Body of pancreas (tissue), 4 donors: Measurements from ENCODE around the gene KLK4. TPM values are rescaled to one million over a fixed set of nuclear protein-coding genes. Genes with fewer than 3 reads are reported as not detected.

Source experiments
- ATAC-seq: fragments of 150-250 bp; one replicate; pipeline ENCODE4 v1.9.1; 2016
- DNase-seq, 4 donors: peaks; one replicate each; pipeline ENCODE4 v3.0.0-alpha.2; 2019
- H3K27ac ChIP-seq, 4 donors: fragments of 200-600 bp; sonication (generic); 1 replicate in 3 of 4; 2 replicates in 1 of 4; pipeline versions ENCODE4 v1.5.1 to v1.6.1; 2016 to 2019; ENCODE audit warnings: mild to moderate bottlenecking in 1 of 4, mixed read lengths in 1 of 4, moderate library complexity in 1 of 4
- H3K27me3 ChIP-seq, 2 donors: fragments of 200-600 bp; sonication (generic); one replicate each; pipeline ENCODE4 v1.6.0; 2016; ENCODE audit warnings: mild to moderate bottlenecking in 1 of 2
- H3K36me3 ChIP-seq, 2 donors: fragments of 200-600 bp; sonication (generic); replicated peaks in 1 of 2; 2 replicates each; pipeline ENCODE4 v1.5.1; 2016; ENCODE audit warnings: low read depth in 2 of 2; ENCODE audit not compliant: insufficient read depth in 1 of 2
- H3K4me1 ChIP-seq: fragments of 200-600 bp; sonication (generic); one replicate; pipeline ENCODE4 v1.6.0; 2016
- H3K4me3 ChIP-seq, 2 donors: fragments of 200-600 bp; sonication (generic); 1 replicate in 1 of 2; 2 replicates in 1 of 2; pipeline ENCODE4 v1.5.1; 2016 to 2019
- H3K9me3 ChIP-seq, 3 donors: fragments of 200-600 bp; sonication (generic); 1 replicate in 2 of 3; 2 replicates in 1 of 3; pipeline ENCODE4 v1.5.1; 2016
- POLR2A ChIP-seq, 3 donors: fragments of 450-650 bp; IDR thresholded peaks; one replicate each; pipeline ENCODE4 v1.6.1; 2016; ENCODE audit warnings: antibody characterized with exemption in 3 of 3, mild to moderate bottlenecking in 2 of 3
- WGBS, 2 donors: methylation state at CpG; one replicate each; pipeline ENCODE4 v1.1.5; 2017; 5-methylcytosine and 5-hydroxymethylcytosine counted together
- intact Hi-C: fragments of 100-400 bp; cut with DNase I; formaldehyde crosslinking; loops from one replicate; pipeline ENCODE4 v1.15.1; 2023
- total RNA-seq, 2 donors: library from RNA; depleted of rRNA; stranded (reverse); fragments of >200 nt; gene quantifications; one replicate each; pipeline ENCODE4 v1.1.0, GENCODE V29; 2016
- TF ChIP-seq, protein P1 (sequence below), 7 experiments: fragments of 450-650 bp in 4 of 7; fragments of 200-600 bp in 3 of 7; sonication (generic) in 3 of 7; IDR thresholded peaks; one replicate each; pipeline ENCODE4 v1.5.1; 2016 to 2019; ENCODE audit warnings: antibody characterized with exemption in 7 of 7

Gene KLK4
- total RNA-seq, 2 donors from 2014 or later: not detected

DNA sequence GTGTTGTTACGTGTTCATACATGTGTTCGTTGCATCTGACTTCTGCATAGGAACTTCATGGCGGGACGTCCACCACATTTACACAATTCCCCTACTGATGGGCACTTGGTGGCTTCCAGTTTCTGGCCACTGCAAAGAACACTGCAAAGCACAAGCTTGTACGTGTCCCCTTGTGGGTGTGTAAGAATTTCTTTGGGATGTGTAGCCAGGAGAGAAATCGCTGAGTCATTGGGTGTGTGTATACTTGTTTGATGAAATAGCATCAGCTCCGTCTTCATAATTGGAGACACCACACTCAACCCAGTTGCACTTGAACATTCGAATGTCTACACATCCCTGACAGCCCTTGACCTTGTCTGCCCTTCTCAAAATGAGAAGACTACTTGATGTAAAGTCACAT, 22.4 kb upstream of the KLK4 start:
- no peak overlapping the region for H3K4me3 ChIP-seq
- H3K4me1 ChIP-seq: peaks cover 3% of the 10 kb centered on the region
- no peaks in the 10 kb centered on the region for H3K9me3 ChIP-seq
- H3K27ac ChIP-seq: no peak overlapping the region
- intact Hi-C loops: loop anchor here (10.0 kb wide), 1 partner anchor 161 kb away; no protein-coding TSS in a partner anchor
- TF ChIP-seq, protein P1, sequence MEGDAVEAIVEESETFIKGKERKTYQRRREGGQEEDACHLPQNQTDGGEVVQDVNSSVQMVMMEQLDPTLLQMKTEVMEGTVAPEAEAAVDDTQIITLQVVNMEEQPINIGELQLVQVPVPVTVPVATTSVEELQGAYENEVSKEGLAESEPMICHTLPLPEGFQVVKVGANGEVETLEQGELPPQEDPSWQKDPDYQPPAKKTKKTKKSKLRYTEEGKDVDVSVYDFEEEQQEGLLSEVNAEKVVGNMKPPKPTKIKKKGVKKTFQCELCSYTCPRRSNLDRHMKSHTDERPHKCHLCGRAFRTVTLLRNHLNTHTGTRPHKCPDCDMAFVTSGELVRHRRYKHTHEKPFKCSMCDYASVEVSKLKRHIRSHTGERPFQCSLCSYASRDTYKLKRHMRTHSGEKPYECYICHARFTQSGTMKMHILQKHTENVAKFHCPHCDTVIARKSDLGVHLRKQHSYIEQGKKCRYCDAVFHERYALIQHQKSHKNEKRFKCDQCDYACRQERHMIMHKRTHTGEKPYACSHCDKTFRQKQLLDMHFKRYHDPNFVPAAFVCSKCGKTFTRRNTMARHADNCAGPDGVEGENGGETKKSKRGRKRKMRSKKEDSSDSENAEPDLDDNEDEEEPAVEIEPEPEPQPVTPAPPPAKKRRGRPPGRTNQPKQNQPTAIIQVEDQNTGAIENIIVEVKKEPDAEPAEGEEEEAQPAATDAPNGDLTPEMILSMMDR (IDR thresholded peaks at IDR 0.05): no peak
- no peak for TF ChIP-seq POLR2A (IDR thresholded peaks at IDR 0.05)
- no peak for ATAC-seq
- peaks cover 0 to 8% of the 10 kb centered on the region in 2 donors for H3K27me3 ChIP-seq
- 60% methylated on average over 8 of the region's 8 CpGs for WGBS, 2 donors
- no peaks in the 10 kb centered on the region for H3K36me3 ChIP-seq
- DNase-seq: no peak

DNA sequence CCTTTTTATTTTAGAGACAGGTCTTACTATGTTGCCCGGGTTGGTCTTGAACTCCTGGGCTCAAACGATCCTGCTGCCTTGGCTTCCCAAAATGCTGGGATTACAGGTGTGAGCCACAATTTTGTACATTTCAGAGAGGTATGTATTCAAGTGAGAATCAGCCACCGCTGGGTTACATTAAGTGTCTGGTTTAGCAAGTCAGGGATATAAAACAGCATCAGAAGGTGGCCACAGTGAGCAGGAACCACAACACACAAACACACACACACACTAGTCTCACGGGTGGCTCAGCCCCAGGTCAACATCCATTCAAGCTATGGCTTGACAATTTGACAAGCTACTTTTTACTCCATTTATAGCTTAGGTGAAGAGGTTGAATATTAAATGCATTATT, 21.5 kb upstream of the KLK4 start:
- Histone ChIP-seq H3K27me3 (peaks cover 0 to 8% of the 10 kb centered on the region in 2 donors), H3K4me3 (no peak overlapping the region), H3K36me3 (no peaks in the 10 kb centered on the region), H3K9me3 (no peaks in the 10 kb centered on the region), H3K4me1 (peaks cover 3% of the 10 kb centered on the region), H3K27ac (no peak overlapping the region)
- TF ChIP-seq, protein P1 (IDR thresholded peaks at IDR 0.05): no peak
- TF ChIP-seq POLR2A (IDR thresholded peaks at IDR 0.05): no peak
- ATAC-seq: no peak
- no peak for DNase-seq
- 44 to 46% methylated on average over 4 of the region's 4 CpGs for WGBS, 2 donors
- intact Hi-C loops: loop anchor here (10.0 kb wide), 1 partner anchor 162 kb away; no protein-coding TSS in a partner anchor

DNA sequence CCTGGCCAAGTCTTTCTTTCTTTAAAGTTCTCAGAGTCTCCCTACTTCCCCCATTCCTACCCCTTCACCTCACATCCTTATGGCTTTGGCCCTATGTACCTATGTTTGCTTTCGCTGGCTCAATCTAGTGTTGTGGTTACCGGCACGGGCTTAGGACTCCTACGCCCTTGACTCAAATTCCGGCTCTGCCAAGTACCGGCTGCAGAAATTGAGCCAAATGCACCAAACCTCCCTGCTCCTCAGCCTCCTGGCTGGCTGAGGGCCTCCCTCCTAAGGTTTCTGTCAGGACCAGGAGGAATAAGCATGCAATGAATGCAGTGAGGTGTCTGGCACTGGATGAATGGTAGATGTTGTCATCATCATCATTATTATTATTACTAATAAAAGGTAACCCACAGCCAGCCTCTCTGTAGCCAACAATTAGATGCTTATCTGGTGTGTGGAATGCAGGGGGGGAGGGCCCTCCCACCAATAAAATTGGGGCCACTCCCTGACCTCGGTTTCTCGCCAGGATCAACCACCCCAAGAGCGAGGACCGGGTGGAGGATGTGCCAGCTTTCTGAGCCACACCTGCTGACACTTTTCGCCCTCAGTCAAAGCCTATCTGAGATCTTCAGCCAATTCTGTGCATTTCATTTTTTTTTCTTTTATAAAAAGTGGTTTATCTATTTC, 21.0 kb upstream of the KLK4 start:
- no peak for TF ChIP-seq POLR2A (IDR thresholded peaks at IDR 0.05)
- TF ChIP-seq, protein P1 (IDR thresholded peaks at IDR 0.05): no peak
- intact Hi-C loops: loop anchor here (10.0 kb wide), 1 partner anchor 163 kb away; no protein-coding TSS in a partner anchor
- DNase-seq: no peak
- no peaks in the 10 kb centered on the region for H3K36me3 ChIP-seq
- no peak overlapping the region for H3K4me3 ChIP-seq
- no peak overlapping the region for H3K27ac ChIP-seq
- WGBS, 2 donors: 54% methylated on average over 11 of the region's 11 CpGs
- H3K4me1 ChIP-seq: peaks cover 3% of the 10 kb centered on the region
- no peak for ATAC-seq
- H3K9me3 ChIP-seq: no peaks in the 10 kb centered on the region
- peaks cover 0 to 8% of the 10 kb centered on the region in 2 donors for H3K27me3 ChIP-seq

DNA sequence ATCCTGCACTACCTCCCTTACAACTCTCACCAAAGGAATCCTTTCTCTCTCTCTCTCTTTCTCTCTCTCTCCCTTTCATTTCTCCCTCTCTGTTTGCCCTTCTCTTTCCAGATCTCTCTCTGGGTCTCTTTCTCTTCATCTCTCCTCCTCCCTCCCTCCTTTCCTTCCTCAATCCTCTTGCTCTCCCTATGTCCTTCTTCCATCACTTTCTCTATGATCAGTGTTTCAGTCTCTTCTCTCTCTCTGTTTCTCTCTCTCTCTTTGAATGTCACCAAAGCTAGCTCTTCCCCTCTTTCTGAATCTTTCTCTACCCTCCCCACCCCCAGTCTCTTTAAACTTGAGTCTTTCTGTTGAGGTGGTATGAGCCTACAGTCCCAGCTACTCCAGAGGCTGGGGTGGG, 19.8 kb upstream of the KLK4 start:
- no peak for DNase-seq
- intact Hi-C loops: loop anchor here (10.0 kb wide), 1 partner anchor 164 kb away; no protein-coding TSS in a partner anchor
- H3K27me3 ChIP-seq: peaks cover 0 to 8% of the 10 kb centered on the region in 2 donors
- no peak for ATAC-seq
- peaks cover 3% of the 10 kb centered on the region for H3K4me1 ChIP-seq
- no peak overlapping the region for H3K4me3 ChIP-seq
- H3K36me3 ChIP-seq: no peaks in the 10 kb centered on the region
- no peaks in the 10 kb centered on the region for H3K9me3 ChIP-seq
- H3K27ac ChIP-seq: no peak overlapping the region
- TF ChIP-seq POLR2A (IDR thresholded peaks at IDR 0.05): no peak
- TF ChIP-seq, protein P1 (IDR thresholded peaks at IDR 0.05): no peak

DNA sequence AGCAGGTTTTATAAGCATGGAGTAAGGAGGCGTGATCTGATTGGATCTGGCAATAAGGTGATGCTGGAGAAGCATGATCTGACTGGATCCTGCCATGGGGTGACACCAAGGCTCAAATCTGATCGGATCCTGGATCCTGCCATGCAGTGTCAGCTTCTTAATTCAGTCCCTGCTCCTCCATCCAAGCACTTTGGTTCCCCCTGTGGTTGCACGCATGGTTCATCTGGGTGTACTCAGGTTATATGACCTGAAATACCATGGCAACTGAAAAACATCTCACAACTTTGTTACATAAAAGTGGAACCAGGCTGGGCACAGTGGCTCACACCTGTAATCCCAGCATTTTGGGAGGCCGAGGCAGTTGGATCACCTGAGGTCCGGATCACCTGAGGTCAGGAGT, 17.6 kb upstream of the KLK4 start:
- no peak for DNase-seq
- H3K27me3 ChIP-seq: peaks cover 0 to 8% of the 10 kb centered on the region in 2 donors
- intact Hi-C loops: no loop called here
- WGBS, 2 donors: 46 to 47% methylated on average over 5 of the region's 5 CpGs
- no peaks in the 10 kb centered on the region for H3K9me3 ChIP-seq
- H3K36me3 ChIP-seq: no peaks in the 10 kb centered on the region
- H3K27ac ChIP-seq: no peak overlapping the region
- TF ChIP-seq POLR2A (IDR thresholded peaks at IDR 0.05): no peak
- TF ChIP-seq, protein P1 (IDR thresholded peaks at IDR 0.05): no peak
- peaks cover 3% of the 10 kb centered on the region for H3K4me1 ChIP-seq
- H3K4me3 ChIP-seq: no peak overlapping the region
- ATAC-seq: no peak
